NCI-H345 treated with DMSO at 0.1 percent for 48 hours (cell line): ENCODE data around the gene ODAD3.
"Not testable (repeated sequence)": the region's sequence is repeated elsewhere in the genome, so short reads cannot be mapped to it uniquely, and the experiment has no call there.

Source experiments
- DNase-seq: peaks from one replicate; lab custom pipeline; 2025; ENCODE audit not compliant: unreplicated experiment; lab: John Stamatoyannopoulos, UW

Gene ODAD3

GRCh38 chr19:11460207-11460606 is 25.3 kb upstream of the ODAD3 start:
- no peak for DNase-seq

GRCh38 chr19:11458912-11459311 is 24.0 kb upstream of the ODAD3 start:
- not testable (repeated sequence) for DNase-seq

GRCh38 chr19:11458236-11458900 is 23.4 kb upstream of the ODAD3 start:
- no peak for DNase-seq

- no peak for DNase-seq
Measured at GRCh38 chr19:11457831-11458230, 22.9 kb upstream of the ODAD3 start.

- DNase-seq: no peak
Measured at GRCh38 chr19:11457115-11457514, 22.2 kb upstream of the ODAD3 start.

- no peak for DNase-seq
Measured at GRCh38 chr19:11456659-11457058, 21.7 kb upstream of the ODAD3 start.

- not testable (repeated sequence) for DNase-seq
Measured at GRCh38 chr19:11455233-11455554, 20.3 kb upstream of the ODAD3 start.

GRCh38 chr19:11453468-11454341 is 18.8 kb upstream of the ODAD3 start:
- no peak for DNase-seq

- DNase-seq: no peak
Measured at GRCh38 chr19:11452620-11453310, 17.8 kb upstream of the ODAD3 start.

GRCh38 chr19:11451871-11452619 is 17.1 kb upstream of the ODAD3 start:
- no peak for DNase-seq

- no peak for DNase-seq
Measured at GRCh38 chr19:11451327-11451870, 16.5 kb upstream of the ODAD3 start.

- DNase-seq: no peak
Measured at GRCh38 chr19:11450570-11451326, 15.8 kb upstream of the ODAD3 start.

GRCh38 chr19:11448923-11449554 is 14.1 kb upstream of the ODAD3 start:
- DNase-seq: no peak

GRCh38 chr19:11448410-11448809 is 13.5 kb upstream of the ODAD3 start:
- no peak for DNase-seq

- no peak for DNase-seq
Measured at GRCh38 chr19:11447347-11448262, 12.7 kb upstream of the ODAD3 start.

- no peak for DNase-seq
Measured at GRCh38 chr19:11446652-11447301, 11.9 kb upstream of the ODAD3 start.

GRCh38 chr19:11446271-11446651 is 11.3 kb upstream of the ODAD3 start:
- DNase-seq: no peak

GRCh38 chr19:11445141-11445540 is 10.2 kb upstream of the ODAD3 start:
- DNase-seq: no peak
